CD4-positive, alpha-beta T cell (primary cell): ENCODE measurements around the gene STX8. TPM values are rescaled to one million over a fixed set of nuclear protein-coding genes. Genes with fewer than 3 reads are reported as not detected.
A peak's percentile ranks its signal among the peaks of the same experiment; 100 is the strongest.

Experiments used
- ATAC-seq: fragments of 200-7000 bp; cut with Tn5 transposase; one replicate; pipeline ENCODE4 v1.10.0; 2022; ENCODE audit warnings: mild to moderate bottlenecking; ENCODE audit not compliant: poor library complexity
- CTCF ChIA-PET: fragments of 350-600 bp; sonication (Branson Sonifier 250); formaldehyde crosslinking; loops from one replicate; lab custom pipeline; 2021; ENCODE audit warnings: antibody characterized with exemption, inconsistent platforms; lab: Charles Lee
- POLR2A ChIA-PET: fragments of 350-600 bp; sonication (Branson Sonifier 250); formaldehyde crosslinking; loops from one replicate; lab custom pipeline; 2021; ENCODE audit warnings: antibody characterized with exemption, inconsistent platforms; lab: Charles Lee
- DNase-seq, 14 experiments: peaks; one replicate each; pipeline ENCODE4 v3.0.0-alpha.2; 2013 to 2020; ENCODE audit warnings: mixed read lengths in 2 of 14
- H3K27ac ChIP-seq, 2 donors: one replicate each; pipeline versions ENCODE4 v1.5.1 to v1.7.0; 2013; ENCODE audit warnings: low read length in 2 of 2, low read depth in 1 of 2, mild to moderate bottlenecking in 1 of 2
- H3K27me3 ChIP-seq, 2 experiments: 1 replicate in 1 of 2; 2 replicates in 1 of 2; pipeline versions ENCODE4 v1.6.1 to v1.7.0; 2013; ENCODE audit warnings: low read length in 2 of 2, control low read depth in 1 of 2, mild to moderate bottlenecking in 1 of 2, moderate library complexity in 1 of 2; ENCODE audit not compliant: insufficient read depth in 2 of 2, control insufficient read depth in 1 of 2
- H3K36me3 ChIP-seq: one replicate; pipeline ENCODE4 v1.6.1; 2013; ENCODE audit warnings: low read length, control low read depth; ENCODE audit not compliant: insufficient read depth
- H3K4me1 ChIP-seq: one replicate; pipeline ENCODE4 v1.6.1; 2013; ENCODE audit warnings: low read length, control low read depth; ENCODE audit not compliant: insufficient read depth
- H3K4me3 ChIP-seq: one replicate; pipeline ENCODE4 v1.5.1; 2013; ENCODE audit warnings: mild to moderate bottlenecking, low read length, moderate library complexity
- H3K9me3 ChIP-seq, 2 experiments: 1 replicate in 1 of 2; 2 replicates in 1 of 2; pipeline versions ENCODE4 v1.6.1 to v1.7.0; 2013; ENCODE audit warnings: low read length in 2 of 2, mild to moderate bottlenecking in 2 of 2, control low read depth in 1 of 2, moderate library complexity in 1 of 2; ENCODE audit not compliant: control insufficient read depth in 1 of 2, insufficient read depth in 1 of 2
- H3K27ac Mint-ChIP-seq: one replicate; pipeline ENCODE4 v1.8.0; 2020; ENCODE audit warnings: mixed read lengths
- H3K27me3 Mint-ChIP-seq: one replicate; pipeline ENCODE4 v1.8.0; 2021; ENCODE audit warnings: mixed read lengths
- H3K36me3 Mint-ChIP-seq: one replicate; pipeline ENCODE4 v1.8.0; 2021; ENCODE audit warnings: low read depth, mixed read lengths
- H3K4me1 Mint-ChIP-seq: one replicate; pipeline ENCODE4 v1.8.0; 2021; ENCODE audit warnings: low read depth, mixed read lengths
- H3K4me3 Mint-ChIP-seq: one replicate; pipeline ENCODE4 v1.8.0; 2020; ENCODE audit warnings: mild to moderate bottlenecking, mixed read lengths
- H3K9me3 Mint-ChIP-seq: one replicate; pipeline ENCODE4 v1.8.0; 2020; ENCODE audit warnings: mixed read lengths
- intact Hi-C, 2 experiments: fragments of 100-400 bp; cut with DNase I in 1 of 2; cut with micrococcal nuclease in 1 of 2; formaldehyde crosslinking; loops; one replicate each; pipeline versions ENCODE4 v1.15.1 to v1.9.0; 2023 to 2025; cut with DNase I, micrococcal nuclease
- total RNA-seq, 174 experiments: library from RNA in 2 of 174; stranded (reverse) in 2 of 174; gene quantifications; one replicate each; pipeline ENCODE4 v1.2.3 and lab custom pipeline; 2021 to 2026
- TF ChIP-seq, protein P1 (sequence below): fragments of 200-600 bp; IDR thresholded peaks from one replicate; pipeline ENCODE4 v1.8.0; 2022; ENCODE audit warnings: antibody characterized with exemption, mild to moderate bottlenecking

STX8 gene
- total RNA-seq, 2 experiments from 2014 or later = 52.2 to 63.2 TPM

GRCh38 chr17:9294661-9295210 lies 280.9 kb downstream of the STX8 start:
- peaks cover 3% of the 10 kb centered on the region for H3K36me3 Mint-ChIP-seq
- H3K9me3 Mint-ChIP-seq = no peaks in the 10 kb centered on the region
- no peak overlapping the region for H3K27ac Mint-ChIP-seq
- no peak overlapping the region for H3K27ac ChIP-seq
- no peaks in the 10 kb centered on the region for H3K27me3 ChIP-seq
- CTCF ChIA-PET = interaction anchor here (2.8 kb wide), 1 partner anchor 11 kb away, joined by 9 read pairs; no protein-coding TSS in a partner anchor
- TF ChIP-seq, protein P1, sequence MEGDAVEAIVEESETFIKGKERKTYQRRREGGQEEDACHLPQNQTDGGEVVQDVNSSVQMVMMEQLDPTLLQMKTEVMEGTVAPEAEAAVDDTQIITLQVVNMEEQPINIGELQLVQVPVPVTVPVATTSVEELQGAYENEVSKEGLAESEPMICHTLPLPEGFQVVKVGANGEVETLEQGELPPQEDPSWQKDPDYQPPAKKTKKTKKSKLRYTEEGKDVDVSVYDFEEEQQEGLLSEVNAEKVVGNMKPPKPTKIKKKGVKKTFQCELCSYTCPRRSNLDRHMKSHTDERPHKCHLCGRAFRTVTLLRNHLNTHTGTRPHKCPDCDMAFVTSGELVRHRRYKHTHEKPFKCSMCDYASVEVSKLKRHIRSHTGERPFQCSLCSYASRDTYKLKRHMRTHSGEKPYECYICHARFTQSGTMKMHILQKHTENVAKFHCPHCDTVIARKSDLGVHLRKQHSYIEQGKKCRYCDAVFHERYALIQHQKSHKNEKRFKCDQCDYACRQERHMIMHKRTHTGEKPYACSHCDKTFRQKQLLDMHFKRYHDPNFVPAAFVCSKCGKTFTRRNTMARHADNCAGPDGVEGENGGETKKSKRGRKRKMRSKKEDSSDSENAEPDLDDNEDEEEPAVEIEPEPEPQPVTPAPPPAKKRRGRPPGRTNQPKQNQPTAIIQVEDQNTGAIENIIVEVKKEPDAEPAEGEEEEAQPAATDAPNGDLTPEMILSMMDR = no peak
- POLR2A ChIA-PET = no interaction called here
- H3K4me3 ChIP-seq = no peak overlapping the region
- no peak overlapping the region for H3K4me3 Mint-ChIP-seq
- DNase-seq (no peak), ATAC-seq (no peak)
- H3K4me1 ChIP-seq = peaks cover 5% of the 10 kb centered on the region
- intact Hi-C loops = loop anchor here (5.0 kb wide), 2 partner anchors 177 to 297 kb away; no protein-coding TSS in a partner anchor
- H3K9me3 ChIP-seq = no peaks in the 10 kb centered on the region
- H3K36me3 ChIP-seq = peaks cover 3% of the 10 kb centered on the region
- no peaks in the 10 kb centered on the region for H3K27me3 Mint-ChIP-seq
- peaks cover 23% of the 10 kb centered on the region for H3K4me1 Mint-ChIP-seq

DNA sequence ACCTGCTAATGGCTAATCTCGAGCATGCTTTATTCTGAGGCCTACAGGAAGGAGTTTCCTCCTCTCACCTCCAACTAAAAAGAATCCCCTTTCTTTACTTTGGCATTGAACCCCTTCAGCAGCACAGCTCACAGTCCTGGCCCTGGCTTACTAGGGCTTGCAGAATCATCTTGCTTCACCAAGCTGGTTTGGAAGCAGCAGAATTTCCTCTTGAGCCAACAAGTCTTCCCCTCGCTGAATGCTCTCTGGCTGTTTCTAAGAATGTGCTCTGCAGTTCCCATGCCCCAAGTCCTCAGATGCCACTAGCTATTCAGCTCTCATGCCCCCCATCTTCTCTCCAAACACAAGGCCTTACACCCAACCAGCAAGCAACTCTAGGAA lies 283.1 kb downstream of the STX8 start:
- H3K4me1 Mint-ChIP-seq = peaks cover 36% of the 10 kb centered on the region
- CTCF ChIA-PET = interaction anchor here (2.8 kb wide), 1 partner anchor 9 kb away, joined by 9 read pairs; no protein-coding TSS in a partner anchor
- no peak overlapping the region for H3K27ac Mint-ChIP-seq
- peaks cover 5% of the 10 kb centered on the region for H3K4me1 ChIP-seq
- H3K9me3 ChIP-seq = no peaks in the 10 kb centered on the region
- TF ChIP-seq, protein P1 = no peak
- intact Hi-C loops = loop anchor here (5.0 kb wide), 2 partner anchors 175 to 295 kb away; no protein-coding TSS in a partner anchor
- H3K27me3 Mint-ChIP-seq = no peaks in the 10 kb centered on the region
- no peaks in the 10 kb centered on the region for H3K9me3 Mint-ChIP-seq
- ATAC-seq = no peak
- H3K36me3 ChIP-seq = no peaks in the 10 kb centered on the region
- no peak overlapping the region for H3K4me3 ChIP-seq
- no peak overlapping the region for H3K27ac ChIP-seq
- no peaks in the 10 kb centered on the region for H3K36me3 Mint-ChIP-seq
- H3K4me3 Mint-ChIP-seq = no peak overlapping the region
- no peak for DNase-seq
- POLR2A ChIA-PET = interaction anchor here (0.8 to 1.2 kb wide), 2 partner anchors 66 to 214 kb away, joined by 3 read pairs; no protein-coding TSS in a partner anchor
- H3K27me3 ChIP-seq = no peaks in the 10 kb centered on the region

DNA sequence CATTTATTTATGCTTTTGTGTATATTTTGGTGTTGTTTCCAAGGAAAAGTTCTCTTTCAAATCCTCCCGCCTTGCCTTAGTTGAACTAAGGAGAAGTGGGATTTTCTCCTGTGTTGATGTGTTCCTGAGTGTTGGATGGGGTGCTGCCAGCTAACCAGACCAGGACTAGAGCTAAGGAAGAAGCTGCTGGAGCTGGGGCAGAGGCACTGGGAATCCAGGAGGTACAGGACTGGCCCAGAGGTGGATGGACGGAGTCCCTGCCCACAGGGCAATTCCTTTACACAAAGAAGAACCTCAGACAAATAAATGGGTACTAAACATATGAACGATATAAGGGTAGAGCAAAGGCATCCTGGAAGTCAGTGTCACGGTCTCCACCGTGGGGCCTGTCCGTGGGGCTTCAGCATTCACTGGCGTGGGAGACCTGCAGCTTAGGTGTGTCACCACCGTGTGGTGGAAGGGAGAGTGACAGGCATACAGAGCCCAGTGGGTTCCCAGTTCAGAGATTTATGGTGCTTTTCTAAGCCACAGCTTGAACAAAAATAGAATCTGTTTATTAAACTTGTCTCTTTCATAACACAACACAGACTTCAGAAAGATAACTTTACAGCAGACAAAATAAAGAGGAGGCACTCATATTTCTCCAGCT lies 283.6 kb downstream of the STX8 start:
- no peaks in the 10 kb centered on the region for H3K27me3 Mint-ChIP-seq
- no peak overlapping the region for H3K4me3 Mint-ChIP-seq
- no peaks in the 10 kb centered on the region for H3K36me3 ChIP-seq
- peaks cover 5% of the 10 kb centered on the region for H3K4me1 ChIP-seq
- intact Hi-C loops = loop anchor here (5.0 kb wide), 2 partner anchors 175 to 295 kb away; no protein-coding TSS in a partner anchor
- ChIA-PET POLR2A (interaction anchor here (0.6 to 1.2 kb wide), 3 partner anchors 19 to 214 kb away, joined by 3 read pairs; no protein-coding TSS in a partner anchor), CTCF (interaction anchor here (2.8 kb wide), 1 partner anchor 8 kb away, joined by 9 read pairs; no protein-coding TSS in a partner anchor)
- ATAC-seq (peak; percentile 83), DNase-seq (peak in 12 of 14 experiments; percentile 2 to 55 (median 19))
- TF ChIP-seq, protein P1 = peak; percentile 73
- no peaks in the 10 kb centered on the region for H3K9me3 Mint-ChIP-seq
- no peaks in the 10 kb centered on the region for H3K36me3 Mint-ChIP-seq
- peaks cover 36% of the 10 kb centered on the region for H3K4me1 Mint-ChIP-seq
- H3K27ac Mint-ChIP-seq = no peak overlapping the region
- no peaks in the 10 kb centered on the region for H3K9me3 ChIP-seq
- no peaks in the 10 kb centered on the region for H3K27me3 ChIP-seq
- H3K4me3 ChIP-seq = no peak overlapping the region
- no peak overlapping the region for H3K27ac ChIP-seq
